Ishikawa (cell line): ENCODE measurements around the gene MARK3.

Experiments used
- CREB1 ChIP-seq: IDR thresholded peaks from 2 replicates; pipeline ENCODE4 v1.6.1; 2012; ENCODE audit warnings: low read depth
- EGR1 ChIP-seq: IDR thresholded peaks from 2 replicates; pipeline ENCODE4 v1.6.1; 2012
- EP300 ChIP-seq: IDR thresholded peaks from 2 replicates; pipeline ENCODE4 v1.6.1; 2012; ENCODE audit warnings: borderline replicate concordance
- FOXM1 ChIP-seq: IDR thresholded peaks from 2 replicates; pipeline ENCODE4 v1.6.1; 2012; ENCODE audit warnings: low read depth, borderline replicate concordance
- RAD21 ChIP-seq: IDR thresholded peaks from 2 replicates; pipeline ENCODE4 v1.6.1; 2012; ENCODE audit warnings: low read depth
- TAF1 ChIP-seq: IDR thresholded peaks from 2 replicates; pipeline ENCODE4 v1.6.1; 2012; ENCODE audit warnings: low read depth, mild to moderate bottlenecking
- TCF12 ChIP-seq: IDR thresholded peaks from 2 replicates; pipeline ENCODE4 v1.6.1; 2012; ENCODE audit warnings: low read depth
- TEAD4 ChIP-seq: IDR thresholded peaks from 2 replicates; pipeline ENCODE4 v1.6.1; 2012
- YY1 ChIP-seq: IDR thresholded peaks from 2 replicates; pipeline ENCODE4 v1.6.1; 2012; ENCODE audit warnings: low read depth
- TF ChIP-seq, protein P1 (sequence below): IDR thresholded peaks from 2 replicates; pipeline ENCODE4 v1.6.1; 2012
- TF ChIP-seq, protein P2 (sequence below): IDR thresholded peaks from 2 replicates; pipeline ENCODE4 v1.6.1; 2012

DNA sequence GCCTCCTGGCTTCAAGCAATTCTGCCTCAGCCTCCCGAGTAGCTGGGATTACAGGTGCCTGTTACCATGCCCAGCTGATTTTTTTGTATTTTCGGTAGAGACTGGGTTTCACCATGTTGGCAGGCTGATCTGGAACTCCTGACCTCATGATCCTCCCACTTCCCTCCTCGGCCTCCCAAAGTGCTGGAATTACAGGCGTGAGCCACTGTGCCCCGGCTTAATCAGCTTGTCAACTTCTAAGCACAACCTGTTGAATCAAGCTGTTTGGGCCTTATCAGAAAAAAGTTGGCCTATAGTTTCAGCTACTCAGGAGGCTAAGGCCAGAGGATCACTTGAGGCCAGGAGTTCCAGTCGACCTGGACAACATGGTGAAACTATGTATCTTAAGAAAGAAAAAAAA, 7.9 kb downstream of the MARK3 start:
- TF ChIP-seq YY1 = no peak
- TF ChIP-seq, protein P1, sequence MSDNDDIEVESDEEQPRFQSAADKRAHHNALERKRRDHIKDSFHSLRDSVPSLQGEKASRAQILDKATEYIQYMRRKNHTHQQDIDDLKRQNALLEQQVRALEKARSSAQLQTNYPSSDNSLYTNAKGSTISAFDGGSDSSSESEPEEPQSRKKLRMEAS = no peak
- no peak for TF ChIP-seq CREB1
- TF ChIP-seq RAD21 = no peak
- TF ChIP-seq, protein P2, sequence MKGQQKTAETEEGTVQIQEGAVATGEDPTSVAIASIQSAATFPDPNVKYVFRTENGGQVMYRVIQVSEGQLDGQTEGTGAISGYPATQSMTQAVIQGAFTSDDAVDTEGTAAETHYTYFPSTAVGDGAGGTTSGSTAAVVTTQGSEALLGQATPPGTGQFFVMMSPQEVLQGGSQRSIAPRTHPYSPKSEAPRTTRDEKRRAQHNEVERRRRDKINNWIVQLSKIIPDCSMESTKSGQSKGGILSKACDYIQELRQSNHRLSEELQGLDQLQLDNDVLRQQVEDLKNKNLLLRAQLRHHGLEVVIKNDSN = no peak
- no peak for TF ChIP-seq TAF1
- no peak for TF ChIP-seq FOXM1
- TF ChIP-seq EP300 = no peak
- no peak for TF ChIP-seq EGR1
- TF ChIP-seq TEAD4 = no peak
- no peak for TF ChIP-seq TCF12
